Activated naive CD4-positive, alpha-beta T cell treated with anti-CD3 and anti-CD28 coated beads for 36 hours (primary cell): ENCODE results near the gene AANAT. TPM values are rescaled to one million over a fixed set of nuclear protein-coding genes. Genes with fewer than 3 reads are reported as not detected.

Experiments used
- CTCF ChIA-PET: fragments of 350-600 bp; sonication (Branson Sonifier 250); formaldehyde crosslinking; loops from one replicate; lab custom pipeline; 2021; ENCODE audit warnings: antibody characterized with exemption; lab: Charles Lee
- DNase-seq: peaks from one replicate; pipeline ENCODE4 v3.0.0-alpha.2; 2020
- H3K27ac Mint-ChIP-seq: one replicate; pipeline ENCODE4 v1.8.0; 2021; ENCODE audit warnings: mild to moderate bottlenecking, mixed read lengths
- H3K27me3 Mint-ChIP-seq: one replicate; pipeline ENCODE4 v1.8.0; 2021; ENCODE audit warnings: low read depth, mixed read lengths
- H3K36me3 Mint-ChIP-seq: one replicate; pipeline ENCODE4 v1.8.0; 2021; ENCODE audit warnings: low read depth, mixed read lengths
- H3K4me1 Mint-ChIP-seq: one replicate; pipeline ENCODE4 v1.8.0; 2021; ENCODE audit warnings: low read depth, mixed read lengths
- H3K4me3 Mint-ChIP-seq: one replicate; pipeline ENCODE4 v1.8.0; 2021; ENCODE audit warnings: mild to moderate bottlenecking, moderate library complexity, mixed read lengths
- H3K9me3 Mint-ChIP-seq: one replicate; pipeline ENCODE4 v1.8.0; 2021; ENCODE audit warnings: mixed read lengths
- intact Hi-C: fragments of 100-400 bp; cut with micrococcal nuclease; formaldehyde crosslinking; loops from one replicate; pipeline ENCODE4 v1.15.1; 2023
- total RNA-seq, 2 experiments: library from RNA; stranded (reverse); gene quantifications; one replicate each; pipeline ENCODE4 v1.2.3, GENCODE V29; 2021

Gene AANAT
- total RNA-seq, 2 experiments from 2014 or later: not detected

- intact Hi-C loops: no loop called here
- H3K27ac Mint-ChIP-seq: no peak overlapping the region
- no peak for DNase-seq
- no peak overlapping the region for H3K4me3 Mint-ChIP-seq
- no peaks in the 10 kb centered on the region for H3K36me3 Mint-ChIP-seq
- no peaks in the 10 kb centered on the region for H3K9me3 Mint-ChIP-seq
- H3K4me1 Mint-ChIP-seq: peaks cover 78% of the 10 kb centered on the region
- CTCF ChIA-PET: interaction anchor here (0.6 to 1.5 kb wide), 6 partner anchors 21 to 130 kb away, joined by 3 to 5 read pairs (median 4); partner anchors contain the start of gene AANAT
- H3K27me3 Mint-ChIP-seq: no peaks in the 10 kb centered on the region
Observed at GRCh38 chr17:76445697-76446448, 21.5 kb upstream of the AANAT start.

GRCh38 chr17:76446449-76447231 is 20.8 kb upstream of the AANAT start:
- intact Hi-C loops: no loop called here
- DNase-seq: no peak
- H3K27ac Mint-ChIP-seq: no peak overlapping the region
- CTCF ChIA-PET: interaction anchor here (0.6 to 1.5 kb wide), 3 partner anchors 38 to 59 kb away, joined by 4 to 5 read pairs (median 4); no protein-coding TSS in a partner anchor
- H3K27me3 Mint-ChIP-seq: no peaks in the 10 kb centered on the region
- no peaks in the 10 kb centered on the region for H3K9me3 Mint-ChIP-seq
- H3K36me3 Mint-ChIP-seq: no peaks in the 10 kb centered on the region
- H3K4me3 Mint-ChIP-seq: no peak overlapping the region
- peaks cover 85% of the 10 kb centered on the region for H3K4me1 Mint-ChIP-seq

DNA sequence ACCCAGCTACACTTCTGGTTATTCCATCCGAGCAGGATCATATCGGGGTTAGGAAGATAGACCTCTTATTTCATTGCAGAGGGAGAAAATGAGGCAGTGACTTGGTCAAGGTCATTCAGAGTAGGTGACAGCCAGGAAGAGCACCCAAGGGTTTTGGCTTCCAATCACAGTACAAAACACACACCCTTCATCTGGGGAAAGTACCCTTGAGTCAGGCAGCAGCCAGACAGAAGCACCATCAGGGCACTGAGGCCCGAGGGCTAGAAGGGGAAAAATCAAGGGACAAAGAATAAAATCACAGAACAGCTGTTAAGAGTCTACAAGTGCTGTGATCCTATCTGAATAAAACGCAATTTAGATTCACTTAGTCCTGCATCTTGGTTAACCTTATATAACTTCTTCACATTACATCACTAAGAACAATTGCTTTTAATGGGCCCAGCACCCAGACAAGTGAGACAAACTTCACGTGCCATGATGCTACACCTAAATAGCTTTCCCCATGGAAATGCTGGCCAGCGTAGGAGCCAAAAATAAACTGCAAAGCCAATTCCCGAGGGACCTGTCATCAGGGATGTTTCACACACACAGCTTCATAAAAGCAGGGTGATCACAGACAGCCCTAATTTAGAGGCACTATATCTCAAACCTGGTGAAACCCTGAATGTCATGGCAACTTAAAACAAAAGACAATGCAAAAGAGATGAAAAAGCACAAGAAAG is 19.3 kb upstream of the AANAT start:
- H3K9me3 Mint-ChIP-seq: no peaks in the 10 kb centered on the region
- DNase-seq: peak; percentile 52
- H3K27me3 Mint-ChIP-seq: no peaks in the 10 kb centered on the region
- intact Hi-C loops: loop anchor here (1.0 kb wide), 1 partner anchor 40 kb away; no protein-coding TSS in a partner anchor
- CTCF ChIA-PET: interaction anchor here (0.8 to 1.6 kb wide), 4 partner anchors 10 to 50 kb away, joined by 3 to 6 read pairs (median 3); no protein-coding TSS in a partner anchor
- H3K4me1 Mint-ChIP-seq: peaks cover 83% of the 10 kb centered on the region
- no peak overlapping the region for H3K27ac Mint-ChIP-seq
- H3K4me3 Mint-ChIP-seq: no peak overlapping the region
- H3K36me3 Mint-ChIP-seq: no peaks in the 10 kb centered on the region

- CTCF ChIA-PET: interaction anchor here (0.6 to 1.6 kb wide), 5 partner anchors 10 to 468 kb away, joined by 3 to 7 read pairs (median 3); no protein-coding TSS in a partner anchor
Observed at GRCh38 chr17:76449126-76449525, 18.3 kb upstream of the AANAT start.

GRCh38 chr17:76451506-76451905 is 15.9 kb upstream of the AANAT start:
- H3K27ac Mint-ChIP-seq: no peak overlapping the region
- H3K27me3 Mint-ChIP-seq: no peaks in the 10 kb centered on the region
- H3K36me3 Mint-ChIP-seq: no peaks in the 10 kb centered on the region
- CTCF ChIA-PET: interaction anchor here (1.0 to 1.5 kb wide), 3 partner anchors 12 to 65 kb away, joined by 3 read pairs; no protein-coding TSS in a partner anchor
- no peaks in the 10 kb centered on the region for H3K9me3 Mint-ChIP-seq
- H3K4me3 Mint-ChIP-seq: peak overlapping the region; percentile 85
- no peak for DNase-seq
- intact Hi-C loops: loop anchor here (5.0 kb wide), 2 partner anchors 106 to 474 kb away; partner anchors contain the start of genes ACOX1 and TEN1
- H3K4me1 Mint-ChIP-seq: peaks cover 55% of the 10 kb centered on the region

More at GRCh38 chr17:76449126-76449525, 18.3 kb upstream of the AANAT start:
- Mint-ChIP-seq H3K27ac (no peak overlapping the region), H3K36me3 (no peaks in the 10 kb centered on the region), H3K4me1 (peaks cover 78% of the 10 kb centered on the region), H3K9me3 (no peaks in the 10 kb centered on the region), H3K27me3 (no peaks in the 10 kb centered on the region), H3K4me3 (no peak overlapping the region)
- intact Hi-C loops: no loop called here
- DNase-seq: no peak

DNA sequence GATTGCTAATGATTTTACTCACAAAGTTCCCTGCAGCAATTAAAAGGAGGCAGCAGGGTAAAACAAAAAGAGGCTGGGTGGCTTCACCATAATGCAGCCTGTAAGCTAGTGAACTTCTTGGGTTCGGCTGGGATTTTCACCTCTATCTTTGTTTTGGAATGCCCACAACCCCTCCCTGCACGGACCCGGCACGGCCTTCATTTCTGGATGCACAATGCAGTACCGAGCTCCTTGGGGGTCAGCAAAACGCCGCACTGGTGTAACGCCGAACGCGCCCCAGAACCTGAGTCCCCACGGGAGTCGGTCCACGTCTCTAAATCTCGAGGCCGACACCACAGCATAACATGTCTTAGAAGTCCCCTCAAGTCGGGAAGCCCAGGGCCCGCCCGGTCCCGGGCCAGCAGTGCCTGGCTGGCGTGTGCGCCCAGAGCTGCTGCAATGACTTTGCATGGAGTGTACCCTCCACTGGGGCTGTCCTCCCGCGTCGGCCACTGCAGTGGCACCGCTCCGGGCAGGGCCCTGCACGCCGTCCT is 15.2 kb upstream of the AANAT start:
- CTCF ChIA-PET: interaction anchor here (1.0 to 1.6 kb wide), 4 partner anchors 11 to 66 kb away, joined by 3 read pairs; no protein-coding TSS in a partner anchor
- H3K27ac Mint-ChIP-seq: no peak overlapping the region
- H3K36me3 Mint-ChIP-seq: no peaks in the 10 kb centered on the region
- H3K27me3 Mint-ChIP-seq: no peaks in the 10 kb centered on the region
- H3K4me1 Mint-ChIP-seq: peaks cover 48% of the 10 kb centered on the region
- intact Hi-C loops: loop anchor here (2.0 to 5.0 kb wide), 3 partner anchors 69 to 475 kb away; partner anchors contain the start of genes ACOX1 and TEN1
- H3K9me3 Mint-ChIP-seq: no peaks in the 10 kb centered on the region
- no peak for DNase-seq
- peak overlapping the region; percentile 85 for H3K4me3 Mint-ChIP-seq

- Mint-ChIP-seq H3K4me1 (peaks cover 41% of the 10 kb centered on the region), H3K36me3 (no peaks in the 10 kb centered on the region), H3K4me3 (peak within 1 kb of the TSS; percentile 85), H3K27ac (no peak within 1 kb of the TSS), H3K27me3 (no peaks in the 10 kb centered on the region), H3K9me3 (no peaks in the 10 kb centered on the region)
- DNase-seq: peak; percentile 92
- intact Hi-C loops: loop anchor here (1.0 to 5.0 kb wide), 5 partner anchors 48 to 476 kb away; partner anchors contain the start of genes ACOX1, RHBDF2 and TEN1
- CTCF ChIA-PET: interaction anchor here (1.0 to 1.6 kb wide), 6 partner anchors 11 to 70 kb away, joined by 3 to 5 read pairs (median 3); partner anchors contain the start of gene AANAT
Observed at GRCh38 chr17:76452660-76453430, 14.6 kb upstream of the AANAT start, which contains the start of gene UBE2O. Gene UBE2O, minus strand, starts transcription at chr17:76453152. Its CDS starts 11 bp downstream, at chr17:76453141.

GRCh38 chr17:76453431-76453743 is 14.0 kb upstream of the AANAT start:
- H3K4me3 Mint-ChIP-seq: peak overlapping the region; percentile 85
- H3K27me3 Mint-ChIP-seq: no peaks in the 10 kb centered on the region
- DNase-seq: no peak
- CTCF ChIA-PET: interaction anchor here (0.8 to 1.6 kb wide), 7 partner anchors 13 to 70 kb away, joined by 3 to 6 read pairs (median 3); partner anchors contain the start of gene AANAT
- no peaks in the 10 kb centered on the region for H3K36me3 Mint-ChIP-seq
- intact Hi-C loops: loop anchor here (1.0 to 5.0 kb wide), 5 partner anchors 48 to 476 kb away; partner anchors contain the start of genes ACOX1, RHBDF2 and TEN1
- peaks cover 36% of the 10 kb centered on the region for H3K4me1 Mint-ChIP-seq
- no peaks in the 10 kb centered on the region for H3K9me3 Mint-ChIP-seq
- H3K27ac Mint-ChIP-seq: no peak overlapping the region

- no peaks in the 10 kb centered on the region for H3K4me1 Mint-ChIP-seq
- intact Hi-C loops: loop anchor here (1.0 kb wide), 1 partner anchor 51 kb away; no protein-coding TSS in a partner anchor
- no peak overlapping the region for H3K4me3 Mint-ChIP-seq
- no peaks in the 10 kb centered on the region for H3K36me3 Mint-ChIP-seq
- no peak overlapping the region for H3K27ac Mint-ChIP-seq
- H3K27me3 Mint-ChIP-seq: no peaks in the 10 kb centered on the region
- peak; percentile 35 for DNase-seq
- CTCF ChIA-PET: interaction anchor here (0.6 to 2.8 kb wide), 10 partner anchors 10 to 655 kb away, joined by 3 to 14 read pairs (median 4); no protein-coding TSS in a partner anchor
- no peaks in the 10 kb centered on the region for H3K9me3 Mint-ChIP-seq
Observed at GRCh38 chr17:76458580-76459490, 8.6 kb upstream of the AANAT start.

- H3K27me3 Mint-ChIP-seq: no peaks in the 10 kb centered on the region
- intact Hi-C loops: no loop called here
- DNase-seq: no peak
Observed at GRCh38 chr17:76459674-76460073, 7.7 kb upstream of the AANAT start.

More at GRCh38 chr17:76459674-76460073, 7.7 kb upstream of the AANAT start:
- H3K4me1 Mint-ChIP-seq: no peaks in the 10 kb centered on the region
- H3K27ac Mint-ChIP-seq: no peak overlapping the region
- no peaks in the 10 kb centered on the region for H3K36me3 Mint-ChIP-seq
- no peaks in the 10 kb centered on the region for H3K9me3 Mint-ChIP-seq
- H3K4me3 Mint-ChIP-seq: no peak overlapping the region
- CTCF ChIA-PET: interaction anchor here (0.6 to 2.8 kb wide), 8 partner anchors 11 to 296 kb away, joined by 3 to 14 read pairs (median 6); no protein-coding TSS in a partner anchor
